Breast epithelium (tissue), 3 donors: Measurements from ENCODE around the gene YTHDF1.

Source experiments
- POLR2A ChIP-seq: fragments of 450-650 bp; IDR thresholded peaks from one replicate; pipeline ENCODE4 v1.6.1; 2016; ENCODE audit warnings: antibody characterized with exemption, mild to moderate bottlenecking, moderate library complexity
- POLR2AphosphoS5 ChIP-seq, 3 donors: sonication (generic); formaldehyde crosslinking; IDR thresholded peaks; one replicate each; pipeline ENCODE4 v1.6.1; 2017; ENCODE audit warnings: antibody characterized with exemption in 3 of 3
- TF ChIP-seq, protein P1 (sequence below), 3 donors: fragments of 450-650 bp; IDR thresholded peaks; one replicate each; pipeline ENCODE4 v1.5.1; 2016 to 2017; ENCODE audit warnings: antibody characterized with exemption in 3 of 3, mild to moderate bottlenecking in 3 of 3, moderate library complexity in 3 of 3

DNA sequence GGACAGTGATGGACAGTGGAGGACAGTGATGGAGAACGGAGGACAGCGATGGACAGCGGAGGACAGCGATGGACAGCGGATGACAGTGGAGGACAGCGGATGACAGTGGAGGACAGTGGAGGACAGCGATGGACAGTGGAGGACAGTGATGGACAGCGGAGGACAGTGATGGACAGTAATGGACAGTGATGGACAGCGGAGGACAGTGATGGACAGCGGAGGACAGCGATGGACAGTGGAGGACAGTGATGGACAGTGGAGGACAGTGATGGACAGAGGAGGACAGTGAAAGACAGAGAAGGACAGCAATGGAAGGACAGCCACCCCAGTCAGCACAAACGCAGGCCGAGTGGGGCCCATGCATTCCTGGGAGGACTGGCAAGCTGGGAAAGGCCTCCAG lies 41.7 kb upstream of the YTHDF1 start:
- TF ChIP-seq, protein P1, sequence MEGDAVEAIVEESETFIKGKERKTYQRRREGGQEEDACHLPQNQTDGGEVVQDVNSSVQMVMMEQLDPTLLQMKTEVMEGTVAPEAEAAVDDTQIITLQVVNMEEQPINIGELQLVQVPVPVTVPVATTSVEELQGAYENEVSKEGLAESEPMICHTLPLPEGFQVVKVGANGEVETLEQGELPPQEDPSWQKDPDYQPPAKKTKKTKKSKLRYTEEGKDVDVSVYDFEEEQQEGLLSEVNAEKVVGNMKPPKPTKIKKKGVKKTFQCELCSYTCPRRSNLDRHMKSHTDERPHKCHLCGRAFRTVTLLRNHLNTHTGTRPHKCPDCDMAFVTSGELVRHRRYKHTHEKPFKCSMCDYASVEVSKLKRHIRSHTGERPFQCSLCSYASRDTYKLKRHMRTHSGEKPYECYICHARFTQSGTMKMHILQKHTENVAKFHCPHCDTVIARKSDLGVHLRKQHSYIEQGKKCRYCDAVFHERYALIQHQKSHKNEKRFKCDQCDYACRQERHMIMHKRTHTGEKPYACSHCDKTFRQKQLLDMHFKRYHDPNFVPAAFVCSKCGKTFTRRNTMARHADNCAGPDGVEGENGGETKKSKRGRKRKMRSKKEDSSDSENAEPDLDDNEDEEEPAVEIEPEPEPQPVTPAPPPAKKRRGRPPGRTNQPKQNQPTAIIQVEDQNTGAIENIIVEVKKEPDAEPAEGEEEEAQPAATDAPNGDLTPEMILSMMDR (IDR thresholded peaks at IDR 0.05) = no peak
- TF ChIP-seq POLR2AphosphoS5 (IDR thresholded peaks at IDR 0.05) (no peak), POLR2A (no peak)
